Measurements from ENCODE around the gene HSFY1. TPM values are rescaled to one million over a fixed set of nuclear protein-coding genes. Genes with fewer than 3 reads are reported as not detected.

Gene HSFY1, protein sequence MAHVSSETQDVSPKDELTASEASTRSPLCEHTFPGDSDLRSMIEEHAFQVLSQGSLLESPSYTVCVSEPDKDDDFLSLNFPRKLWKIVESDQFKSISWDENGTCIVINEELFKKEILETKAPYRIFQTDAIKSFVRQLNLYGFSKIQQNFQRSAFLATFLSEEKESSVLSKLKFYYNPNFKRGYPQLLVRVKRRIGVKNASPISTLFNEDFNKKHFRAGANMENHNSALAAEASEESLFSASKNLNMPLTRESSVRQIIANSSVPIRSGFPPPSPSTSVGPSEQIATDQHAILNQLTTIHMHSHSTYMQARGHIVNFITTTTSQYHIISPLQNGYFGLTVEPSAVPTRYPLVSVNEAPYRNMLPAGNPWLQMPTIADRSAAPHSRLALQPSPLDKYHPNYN
- not detected in 2 replicates for total RNA-seq

DNA sequence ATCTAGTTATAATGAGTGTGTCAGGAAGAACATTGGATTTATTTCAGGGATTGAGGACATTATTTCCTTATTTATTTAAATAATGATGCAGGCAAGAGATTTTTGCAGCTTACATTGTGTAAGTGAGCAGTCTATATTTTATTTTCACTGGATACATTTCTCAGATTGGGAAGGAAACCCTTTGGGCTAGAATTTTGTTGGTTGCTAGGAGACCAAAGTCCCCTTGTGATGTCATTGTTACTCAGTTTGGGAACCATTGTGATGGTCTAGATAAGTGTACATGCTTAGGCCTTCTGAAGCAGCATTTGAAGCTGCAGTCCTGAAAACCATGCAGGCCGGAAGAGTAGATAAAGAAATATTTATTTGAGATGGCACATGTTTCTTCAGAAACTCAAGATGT is at the start of gene HSFY1:
Gene HSFY1 (plus strand): TSS at position 301 of the 400 bp plus-strand sequence. CDS start 68 bp downstream, at position 369.

Other genes starting within 250 kb of the HSFY1 start
- gene HSFY2, start 227.0 kb downstream of the HSFY1 start, total RNA-seq: not detected in 2 replicates

Measured in bladder microvascular endothelial cell (primary cell).